Heart right ventricle (tissue), 16 donors: ENCODE results near the gene POLD2. TPM values are rescaled to one million over a fixed set of nuclear protein-coding genes. Genes with fewer than 3 reads are reported as not detected.
"Not testable (repeated sequence)": the region's sequence is repeated elsewhere in the genome, so short reads cannot be mapped to it uniquely, and the experiment has no call there.

Experiments used
- ATAC-seq, 8 donors: fragments of 200-7000 bp; cut with Tn5 transposase; one replicate each; pipeline ENCODE4 v1.9.1; 2020; ENCODE audit warnings: mild to moderate bottlenecking in 8 of 8, moderate library complexity in 8 of 8, moderate number of reproducible peaks in 1 of 8
- DNase-seq, 2 donors: peaks; one replicate each; pipeline ENCODE4 v3.0.0-alpha.2; 2020
- H3K27ac ChIP-seq, 10 donors: fragments of 200-600 bp; sonication (generic) in 2 of 10; one replicate each; pipeline versions ENCODE4 v1.5.0 to v1.8.0; 2020 to 2022; ENCODE audit warnings: mild to moderate bottlenecking in 3 of 10
- H3K27me3 ChIP-seq, 7 donors: fragments of 200-600 bp; one replicate each; pipeline ENCODE4 v1.8.0; 2021 to 2022; ENCODE audit warnings: mild to moderate bottlenecking in 2 of 7
- H3K36me3 ChIP-seq, 9 donors: fragments of 200-600 bp; sonication (generic) in 1 of 9; one replicate each; pipeline versions ENCODE4 v1.5.0 to v1.8.0; 2020 to 2022; ENCODE audit warnings: mild to moderate bottlenecking in 2 of 9
- H3K4me1 ChIP-seq, 9 donors: fragments of 200-600 bp; sonication (generic) in 1 of 9; one replicate each; pipeline versions ENCODE4 v1.5.0 to v1.8.0; 2020 to 2022; ENCODE audit warnings: mild to moderate bottlenecking in 4 of 9
- H3K4me3 ChIP-seq, 10 donors: fragments of 200-600 bp; sonication (generic) in 2 of 10; one replicate each; pipeline versions ENCODE4 v1.5.0 to v1.8.0; 2020 to 2022; ENCODE audit warnings: mild to moderate bottlenecking in 7 of 10, moderate library complexity in 2 of 10
- H3K9me3 ChIP-seq, 11 donors: fragments of 200-600 bp in 10 of 11; sonication (generic) in 2 of 11; one replicate each; pipeline versions ENCODE4 v1.5.0 to v1.8.0; 2013 to 2022; ENCODE audit warnings: mild to moderate bottlenecking in 2 of 11, control low read depth in 1 of 11, moderate library complexity in 1 of 11
- CTCF ChIP-seq, 9 donors: fragments of 200-600 bp; sonication (generic) in 2 of 9; IDR thresholded peaks; one replicate each; pipeline versions ENCODE4 v1.5.0 to v1.8.0; 2021 to 2022; ENCODE audit warnings: antibody characterized with exemption in 9 of 9, mild to moderate bottlenecking in 5 of 9, moderate library complexity in 1 of 9
- WGBS, 2 donors: extraction: QIAGEN DNeasy Blood & Tissue Kit; methylation state at CpG; one replicate each; pipeline ENCODE4 v1.1.7; 2013; ENCODE audit warnings: inconsistent platforms in 1 of 2; 5-methylcytosine and 5-hydroxymethylcytosine counted together
- intact Hi-C, 10 donors: fragments of 100-400 bp; cut with DNase I; formaldehyde crosslinking; loops; one replicate each; pipeline versions ENCODE4 v1.11.1 to v1.14.2; 2022
- polyA plus RNA-seq, 2 donors: library from polyadenylated mRNA; stranded (reverse); fragments of 200-250 nt; gene quantifications; one replicate each; pipeline ENCODE4 v1.2.3, GENCODE V29; 2013
- total RNA-seq, 10 donors: library from RNA; stranded (reverse); fragmentation: NEBNext Ultra II Directional in 3 of 10; extraction: Animal tissue kit (Norgen Biotek cat#: 25700) in 3 of 10; gene quantifications; one replicate each; pipeline versions ENCODE4 v1.2.1 to v1.2.4, GENCODE V29; 2021 to 2023
- donor health status: Arrhythmogenic right ventricular cardiomyopathy.
- donor health status: ischemic (EF 13 %, LVEDD 7.1; RV severe dilation, severe dysfunction).
- donor health status: healthy with polysubstance abuse.
- donor health status: DM: no; HTN: yes; CAD: no.
- donor health status: DM: no; HTN: no; CAD: no.
- donor health status: ischemic (EF 25% LVEDD 6.9; RV normal size, moderate dysfunction).
- donor health status: ischemic (EF 25% LVEDD 5.7; RV mildly dilated, moderate dysfunction).
- donor health status: healthy.
- donor health status: DM: yes; HTN: yes; CAD: no.
- donor health status: Ischemic cardiomyopathy.
- donor health status: ischemic (EF 35%, LVEDD 5.7; RV mildly dilated, moderate dysfunction).
- donor health status: nonischemic (EF 11% LVEDD 7.7; RV severe dilation, severe dysfunction).
- donor health status: DM: yes; HTN: yes; CAD: no.
- donor health status: PGD.
- donor health status: ischemic (EF 29% LVEDD 5.4; RV normal size, mild dysfunction).
- donor health status: nonischemic (EF 23%, LVEDD 6.1; RV moderate dilation, normal function).

The POLD2 gene
- total and polyA plus RNA-seq, 12 donors, result 64.4 to 150 (median 78.8) TPM

- no peaks in the 10 kb centered on the region for H3K36me3 ChIP-seq
- peak overlapping the region in 9 of 10 donors; percentile 40 to 84 (median 72) for H3K27ac ChIP-seq
- TF ChIP-seq CTCF (IDR thresholded peaks at IDR 0.05), result peak in 7 of 9 donors; percentile 28 to 56 (median 41)
- H3K27me3 ChIP-seq, result no peaks in the 10 kb centered on the region
- H3K4me1 ChIP-seq, result peaks cover 0 to 64% (median 16%) of the 10 kb centered on the region in 9 donors
- peaks cover 0 to 8% (median 0%) of the 10 kb centered on the region in 11 donors for H3K9me3 ChIP-seq
- WGBS, 2 donors, result 50 to 53% methylated on average over 12 of the region's 12 CpGs
- intact Hi-C loops, result loop anchor here in 3 of 10 donors (5.0 to 10.0 kb wide), 3 partner anchors 63 to 71 kb away; partner anchors contain the start of gene YKT6 (in 1 of the 3)
- ATAC-seq (peak; percentile 45 to 80 (median 62)), DNase-seq (no peak)
- no peak overlapping the region for H3K4me3 ChIP-seq
Observed at GRCh38 chr7:44131173-44132029, 8.1 kb upstream of the POLD2 start.

- peaks cover 0 to 51% (median 15%) of the 10 kb centered on the region in 9 donors for H3K4me1 ChIP-seq
- 52 to 64% methylated on average over 6 of the region's 6 CpGs for WGBS, 2 donors
- peak overlapping the region in 6 of 10 donors; percentile 33 to 58 (median 43) for H3K27ac ChIP-seq
- no peaks in the 10 kb centered on the region for H3K27me3 ChIP-seq
- DNase-seq (no peak), ATAC-seq (peak in 4 of 8 donors; percentile 19 to 37 (median 24))
- no peaks in the 10 kb centered on the region for H3K36me3 ChIP-seq
- intact Hi-C loops, result no loop called here
- H3K9me3 ChIP-seq, result peaks cover 0 to 8% (median 0%) of the 10 kb centered on the region in 11 donors
- TF ChIP-seq CTCF (IDR thresholded peaks at IDR 0.05), result no peak
- H3K4me3 ChIP-seq, result no peak overlapping the region
Observed at GRCh38 chr7:44128721-44129582, 5.6 kb upstream of the POLD2 start.

- no peak overlapping the region for H3K27ac ChIP-seq
- intact Hi-C loops, result no loop called here
- peaks cover 0 to 8% (median 0%) of the 10 kb centered on the region in 11 donors for H3K9me3 ChIP-seq
- no peak for ATAC-seq
- peaks cover 3 to 43% (median 14%) of the 10 kb centered on the region in 9 donors for H3K4me1 ChIP-seq
- H3K36me3 ChIP-seq, result no peaks in the 10 kb centered on the region
- H3K27me3 ChIP-seq, result no peaks in the 10 kb centered on the region
- DNase-seq, result no peak
- no peak for TF ChIP-seq CTCF (IDR thresholded peaks at IDR 0.05)
- H3K4me3 ChIP-seq, result no peak overlapping the region
Observed at GRCh38 chr7:44127161-44127560, 3.8 kb upstream of the POLD2 start.

GRCh38 chr7:44126574-44126973 lies 3.2 kb upstream of the POLD2 start:
- DNase-seq, H3K36me3 ChIP-seq, ATAC-seq, H3K27me3 ChIP-seq, H3K4me3 ChIP-seq, H3K9me3 ChIP-seq, H3K27ac ChIP-seq, intact Hi-C loops: not testable (repeated sequence)
- 92 to 96% methylated on average over 4 of the region's 4 CpGs for WGBS, 2 donors
- H3K4me1 ChIP-seq, result peaks cover 0 to 43% (median 19%) of the 10 kb centered on the region in 9 donors
